ENCODE results near the gene TMX1. TPM values are rescaled to one million over a fixed set of nuclear protein-coding genes. Genes with fewer than 3 reads are reported as not detected.

The TMX1 gene
- total RNA-seq: 10 to 100 TPM; 20.9 to 33.0 (median 26.5) TPM

DNA sequence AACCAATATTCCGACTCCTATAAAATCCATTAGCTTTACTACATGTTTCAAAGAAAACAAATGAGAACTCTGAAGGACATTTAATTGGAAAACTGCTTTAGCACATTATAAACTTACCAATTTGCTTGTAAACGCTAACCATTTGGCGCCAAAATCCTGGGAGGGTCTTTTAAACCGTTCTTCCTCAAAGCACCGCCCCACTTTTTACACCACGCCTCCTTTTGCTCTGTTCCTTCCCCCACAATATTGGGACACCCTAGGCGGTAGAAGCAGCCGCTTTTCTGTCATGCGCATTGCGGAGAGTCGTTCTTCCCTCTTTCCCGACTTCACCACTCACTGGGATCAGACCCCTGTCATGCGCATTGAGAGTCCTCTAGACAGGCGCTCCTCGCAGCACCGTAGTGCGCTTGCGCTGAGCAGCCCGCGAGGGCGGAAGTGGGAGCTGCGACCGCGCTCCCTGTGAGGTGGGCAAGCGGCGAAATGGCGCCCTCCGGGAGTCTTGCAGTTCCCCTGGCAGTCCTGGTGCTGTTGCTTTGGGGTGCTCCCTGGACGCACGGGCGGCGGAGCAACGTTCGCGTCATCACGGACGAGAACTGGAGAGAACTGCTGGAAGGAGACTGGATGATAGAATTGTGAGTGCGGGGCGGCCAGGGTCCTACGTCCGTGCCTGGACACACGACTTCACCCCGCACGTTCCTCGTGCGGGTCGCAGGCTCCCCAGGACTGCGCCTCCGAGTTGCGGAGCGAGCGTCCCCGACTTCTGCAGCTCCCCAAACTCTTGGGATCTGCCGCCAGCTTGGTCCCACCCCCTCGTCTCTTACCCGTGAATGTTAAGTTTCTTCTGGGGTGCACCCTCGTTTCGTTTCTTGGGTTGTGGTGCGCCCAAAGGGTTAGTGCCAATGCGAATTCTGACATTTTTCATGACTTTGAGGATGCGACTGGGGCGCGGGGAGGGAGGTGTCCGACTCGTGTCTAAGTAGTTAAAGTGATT lies at the start of gene TMX1:
TMX1 (plus strand) TSS at position 435 of the 991 bp plus-strand sequence; CDS start at position 481, 46 bp downstream.
- H3K36me3 ChIP-seq: peaks cover 0 to 5% of the 10 kb centered on the region in 2 donors
- peak; percentile 100 for ATAC-seq
- peaks cover 5 to 38% (median 21%) of the 10 kb centered on the region in 3 donors for H3K4me1 ChIP-seq
- peak within 1 kb of the TSS; percentile 78 to 91 for H3K4me3 ChIP-seq
- H3K27ac ChIP-seq: peak within 1 kb of the TSS; percentile 56 to 90 (median 88)
- H3K27me3 ChIP-seq: no peaks in the 10 kb centered on the region
- 0 to 2% methylated on average over 12 to 16 of the region's 65 CpGs for WGBS, 2 donors (ENCODE audit: low coverage in 1 of 2)
- TF ChIP-seq, protein P1, sequence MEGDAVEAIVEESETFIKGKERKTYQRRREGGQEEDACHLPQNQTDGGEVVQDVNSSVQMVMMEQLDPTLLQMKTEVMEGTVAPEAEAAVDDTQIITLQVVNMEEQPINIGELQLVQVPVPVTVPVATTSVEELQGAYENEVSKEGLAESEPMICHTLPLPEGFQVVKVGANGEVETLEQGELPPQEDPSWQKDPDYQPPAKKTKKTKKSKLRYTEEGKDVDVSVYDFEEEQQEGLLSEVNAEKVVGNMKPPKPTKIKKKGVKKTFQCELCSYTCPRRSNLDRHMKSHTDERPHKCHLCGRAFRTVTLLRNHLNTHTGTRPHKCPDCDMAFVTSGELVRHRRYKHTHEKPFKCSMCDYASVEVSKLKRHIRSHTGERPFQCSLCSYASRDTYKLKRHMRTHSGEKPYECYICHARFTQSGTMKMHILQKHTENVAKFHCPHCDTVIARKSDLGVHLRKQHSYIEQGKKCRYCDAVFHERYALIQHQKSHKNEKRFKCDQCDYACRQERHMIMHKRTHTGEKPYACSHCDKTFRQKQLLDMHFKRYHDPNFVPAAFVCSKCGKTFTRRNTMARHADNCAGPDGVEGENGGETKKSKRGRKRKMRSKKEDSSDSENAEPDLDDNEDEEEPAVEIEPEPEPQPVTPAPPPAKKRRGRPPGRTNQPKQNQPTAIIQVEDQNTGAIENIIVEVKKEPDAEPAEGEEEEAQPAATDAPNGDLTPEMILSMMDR (IDR thresholded peaks at IDR 0.05): peak in 2 of 4 experiments; percentile 10 to 31
- peak; percentile 93 for TF ChIP-seq POLR2AphosphoS5 (IDR thresholded peaks at IDR 0.05)
- TF ChIP-seq POLR2A (IDR thresholded peaks at IDR 0.05): peak; percentile 80 to 85
- no peak for TF ChIP-seq EP300 (IDR thresholded peaks at IDR 0.05)
- H3K9me3 ChIP-seq: no peaks in the 10 kb centered on the region

DNA sequence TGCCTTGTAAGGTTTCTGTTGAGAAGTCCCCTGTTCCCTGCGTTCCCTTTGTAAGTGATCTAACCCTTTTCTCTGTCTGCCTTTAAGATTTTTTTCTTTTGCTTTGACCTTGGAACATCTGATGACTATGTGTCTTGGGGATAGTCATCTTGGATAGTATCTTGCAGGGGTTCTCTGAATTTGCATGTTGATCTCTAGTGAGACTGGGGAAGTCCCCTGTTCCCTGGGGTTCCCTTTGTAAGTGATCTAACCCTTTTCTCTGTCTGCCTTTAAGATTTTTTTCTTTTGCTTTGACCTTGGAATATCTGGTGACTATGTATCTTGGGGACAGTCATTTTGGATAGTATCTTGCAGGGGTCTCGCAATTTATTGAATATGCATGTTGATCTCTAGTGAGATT lies 38.2 kb upstream of the TMX1 start:
- TF ChIP-seq EP300 (IDR thresholded peaks at IDR 0.05) (no peak), POLR2A (IDR thresholded peaks at IDR 0.05) (no peak), POLR2AphosphoS5 (IDR thresholded peaks at IDR 0.05) (no peak)
- TF ChIP-seq, protein P1 (IDR thresholded peaks at IDR 0.05): no peak
- ATAC-seq: no peak
- Histone ChIP-seq H3K27me3 (peaks cover 18% of the 10 kb centered on the region), H3K4me3 (no peak overlapping the region), H3K4me1 (no peaks in the 10 kb centered on the region), H3K9me3 (no peaks in the 10 kb centered on the region), H3K27ac (no peak overlapping the region), H3K36me3 (no peaks in the 10 kb centered on the region)
- 97 to 100% methylated on average over 1 to 2 of the region's 2 CpGs for WGBS, 2 donors (ENCODE audit: low coverage in 1 of 2)

GRCh38 chr14:51202914-51203665 lies 37.0 kb upstream of the TMX1 start:
- no peak overlapping the region for H3K4me3 ChIP-seq
- H3K36me3 ChIP-seq: no peaks in the 10 kb centered on the region
- H3K27ac ChIP-seq: no peak overlapping the region
- TF ChIP-seq POLR2A (IDR thresholded peaks at IDR 0.05) (no peak), POLR2AphosphoS5 (IDR thresholded peaks at IDR 0.05) (no peak)
- peak; percentile 7 for ATAC-seq
- H3K9me3 ChIP-seq: no peaks in the 10 kb centered on the region
- H3K4me1 ChIP-seq: no peaks in the 10 kb centered on the region
- 83 to 100% methylated on average over 3 of the region's 5 CpGs for WGBS, 2 donors (ENCODE audit: low coverage in 1 of 2)
- H3K27me3 ChIP-seq: peaks cover 18% of the 10 kb centered on the region

GRCh38 chr14:51203881-51204280 lies 36.2 kb upstream of the TMX1 start:
- Histone ChIP-seq H3K27me3 (peaks cover 18% of the 10 kb centered on the region), H3K4me3 (no peak overlapping the region), H3K9me3 (no peaks in the 10 kb centered on the region), H3K4me1 (no peaks in the 10 kb centered on the region), H3K27ac (no peak overlapping the region), H3K36me3 (no peaks in the 10 kb centered on the region)
- no CpG with 5 or more reads among the region's 3 CpGs for WGBS, 2 donors (ENCODE audit: low coverage in 1 of 2)
- TF ChIP-seq, protein P1 (IDR thresholded peaks at IDR 0.05): no peak
- TF ChIP-seq POLR2A (IDR thresholded peaks at IDR 0.05) (no peak), POLR2AphosphoS5 (IDR thresholded peaks at IDR 0.05) (no peak), EP300 (IDR thresholded peaks at IDR 0.05) (no peak)
- no peak for ATAC-seq

DNA sequence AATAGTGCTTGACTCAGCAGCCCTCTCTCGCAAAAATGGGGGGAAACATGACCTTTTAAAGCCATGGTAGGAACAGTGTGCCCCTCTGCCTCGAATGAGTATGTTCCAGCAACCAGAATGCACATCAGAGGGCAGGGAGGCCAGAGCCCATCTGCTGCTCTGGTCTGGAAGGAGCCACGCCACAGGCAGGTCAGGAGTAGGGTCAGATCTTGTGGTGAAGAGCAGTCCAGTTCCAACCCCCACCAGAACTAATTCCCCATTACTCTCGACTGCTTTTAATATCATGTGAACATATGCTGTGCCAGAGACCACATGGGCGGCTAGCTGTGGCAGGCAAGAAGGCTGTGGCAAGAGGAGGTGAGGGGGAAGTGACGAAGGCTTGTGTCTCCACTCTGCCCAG lies 34.6 kb upstream of the TMX1 start:
- no peaks in the 10 kb centered on the region for H3K9me3 ChIP-seq
- no peak overlapping the region for H3K4me3 ChIP-seq
- no peak for ATAC-seq
- no peaks in the 10 kb centered on the region for H3K4me1 ChIP-seq
- TF ChIP-seq, protein P1 (IDR thresholded peaks at IDR 0.05): no peak
- no peak for TF ChIP-seq POLR2A (IDR thresholded peaks at IDR 0.05)
- no peak for TF ChIP-seq POLR2AphosphoS5 (IDR thresholded peaks at IDR 0.05)
- no peak for TF ChIP-seq EP300 (IDR thresholded peaks at IDR 0.05)
- H3K36me3 ChIP-seq: no peaks in the 10 kb centered on the region
- 75 to 100% methylated on average over 2 to 5 of the region's 6 CpGs for WGBS, 2 donors (ENCODE audit: low coverage in 1 of 2)
- H3K27me3 ChIP-seq: peaks cover 26% of the 10 kb centered on the region
- no peak overlapping the region for H3K27ac ChIP-seq
